Measurements from ENCODE around the gene NUP133.

DNA sequence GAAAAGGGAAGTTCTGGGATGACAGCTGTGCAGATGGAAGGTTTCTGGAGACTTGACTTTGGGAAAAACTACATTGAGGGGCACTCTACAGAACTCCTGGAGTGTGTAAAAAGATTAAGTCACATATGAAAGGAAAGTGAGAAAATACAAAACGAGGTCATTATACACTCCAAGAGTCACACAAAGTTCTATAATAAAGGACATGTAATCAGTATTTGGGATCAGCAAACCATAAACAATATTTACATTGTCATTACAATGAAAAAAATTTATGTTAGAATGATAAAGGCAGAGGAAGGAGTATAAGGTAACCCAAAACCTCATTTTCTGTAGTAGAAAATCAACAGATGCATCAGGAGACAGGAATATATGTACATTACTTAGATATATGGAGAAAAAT lies 22.8 kb downstream of the NUP133 start:
- TF ChIP-seq, protein P1, sequence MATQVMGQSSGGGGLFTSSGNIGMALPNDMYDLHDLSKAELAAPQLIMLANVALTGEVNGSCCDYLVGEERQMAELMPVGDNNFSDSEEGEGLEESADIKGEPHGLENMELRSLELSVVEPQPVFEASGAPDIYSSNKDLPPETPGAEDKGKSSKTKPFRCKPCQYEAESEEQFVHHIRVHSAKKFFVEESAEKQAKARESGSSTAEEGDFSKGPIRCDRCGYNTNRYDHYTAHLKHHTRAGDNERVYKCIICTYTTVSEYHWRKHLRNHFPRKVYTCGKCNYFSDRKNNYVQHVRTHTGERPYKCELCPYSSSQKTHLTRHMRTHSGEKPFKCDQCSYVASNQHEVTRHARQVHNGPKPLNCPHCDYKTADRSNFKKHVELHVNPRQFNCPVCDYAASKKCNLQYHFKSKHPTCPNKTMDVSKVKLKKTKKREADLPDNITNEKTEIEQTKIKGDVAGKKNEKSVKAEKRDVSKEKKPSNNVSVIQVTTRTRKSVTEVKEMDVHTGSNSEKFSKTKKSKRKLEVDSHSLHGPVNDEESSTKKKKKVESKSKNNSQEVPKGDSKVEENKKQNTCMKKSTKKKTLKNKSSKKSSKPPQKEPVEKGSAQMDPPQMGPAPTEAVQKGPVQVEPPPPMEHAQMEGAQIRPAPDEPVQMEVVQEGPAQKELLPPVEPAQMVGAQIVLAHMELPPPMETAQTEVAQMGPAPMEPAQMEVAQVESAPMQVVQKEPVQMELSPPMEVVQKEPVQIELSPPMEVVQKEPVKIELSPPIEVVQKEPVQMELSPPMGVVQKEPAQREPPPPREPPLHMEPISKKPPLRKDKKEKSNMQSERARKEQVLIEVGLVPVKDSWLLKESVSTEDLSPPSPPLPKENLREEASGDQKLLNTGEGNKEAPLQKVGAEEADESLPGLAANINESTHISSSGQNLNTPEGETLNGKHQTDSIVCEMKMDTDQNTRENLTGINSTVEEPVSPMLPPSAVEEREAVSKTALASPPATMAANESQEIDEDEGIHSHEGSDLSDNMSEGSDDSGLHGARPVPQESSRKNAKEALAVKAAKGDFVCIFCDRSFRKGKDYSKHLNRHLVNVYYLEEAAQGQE (IDR thresholded peaks at IDR 0.05) = no peak
- no peak for TF ChIP-seq CTCF (IDR thresholded peaks at IDR 0.05; ENCODE audit: low read depth, low read length, missing input control)
- no peak for TF ChIP-seq MAX (IDR thresholded peaks at IDR 0.05)
- no peak for TF ChIP-seq TAF1 (conservative IDR thresholded peaks at IDR 0.05)
- no peak for TF ChIP-seq GABPA (IDR thresholded peaks at IDR 0.05 in 1 of 2, conservative IDR thresholded peaks at IDR 0.05 in 1 of 2)
- no peak for TF ChIP-seq YY1 (IDR thresholded peaks at IDR 0.05)
- no peak for TF ChIP-seq SP1 (IDR thresholded peaks at IDR 0.05)
- TF ChIP-seq, protein P2, sequence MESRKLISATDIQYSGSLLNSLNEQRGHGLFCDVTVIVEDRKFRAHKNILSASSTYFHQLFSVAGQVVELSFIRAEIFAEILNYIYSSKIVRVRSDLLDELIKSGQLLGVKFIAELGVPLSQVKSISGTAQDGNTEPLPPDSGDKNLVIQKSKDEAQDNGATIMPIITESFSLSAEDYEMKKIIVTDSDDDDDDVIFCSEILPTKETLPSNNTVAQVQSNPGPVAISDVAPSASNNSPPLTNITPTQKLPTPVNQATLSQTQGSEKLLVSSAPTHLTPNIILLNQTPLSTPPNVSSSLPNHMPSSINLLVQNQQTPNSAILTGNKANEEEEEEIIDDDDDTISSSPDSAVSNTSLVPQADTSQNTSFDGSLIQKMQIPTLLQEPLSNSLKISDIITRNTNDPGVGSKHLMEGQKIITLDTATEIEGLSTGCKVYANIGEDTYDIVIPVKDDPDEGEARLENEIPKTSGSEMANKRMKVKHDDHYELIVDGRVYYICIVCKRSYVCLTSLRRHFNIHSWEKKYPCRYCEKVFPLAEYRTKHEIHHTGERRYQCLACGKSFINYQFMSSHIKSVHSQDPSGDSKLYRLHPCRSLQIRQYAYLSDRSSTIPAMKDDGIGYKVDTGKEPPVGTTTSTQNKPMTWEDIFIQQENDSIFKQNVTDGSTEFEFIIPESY (IDR thresholded peaks at IDR 0.05) = no peak
- TF ChIP-seq RXRA (IDR thresholded peaks at IDR 0.05) = no peak
- TF ChIP-seq FOXA1 (IDR thresholded peaks at IDR 0.05) = no peak
- TF ChIP-seq EGR1 (IDR thresholded peaks at IDR 0.05; ENCODE audit: low read depth in 2 of 2) = no peak
- TF ChIP-seq HNF4A (conservative IDR thresholded peaks at IDR 0.05) = no peak
- TF ChIP-seq RAD21 (IDR thresholded peaks at IDR 0.05) = no peak

Measured in liver (tissue), 3 donors.